ENCODE measurements around the gene NCS1. TPM values are rescaled to one million over a fixed set of nuclear protein-coding genes. Genes with fewer than 3 reads are reported as not detected.

The NCS1 gene
- total and polyA plus RNA-seq, 2 of the 8 experiments (the other 6 are each of a cell fraction or from before 2014, with no cell fraction given): 34.7 to 47.6 TPM

DNA sequence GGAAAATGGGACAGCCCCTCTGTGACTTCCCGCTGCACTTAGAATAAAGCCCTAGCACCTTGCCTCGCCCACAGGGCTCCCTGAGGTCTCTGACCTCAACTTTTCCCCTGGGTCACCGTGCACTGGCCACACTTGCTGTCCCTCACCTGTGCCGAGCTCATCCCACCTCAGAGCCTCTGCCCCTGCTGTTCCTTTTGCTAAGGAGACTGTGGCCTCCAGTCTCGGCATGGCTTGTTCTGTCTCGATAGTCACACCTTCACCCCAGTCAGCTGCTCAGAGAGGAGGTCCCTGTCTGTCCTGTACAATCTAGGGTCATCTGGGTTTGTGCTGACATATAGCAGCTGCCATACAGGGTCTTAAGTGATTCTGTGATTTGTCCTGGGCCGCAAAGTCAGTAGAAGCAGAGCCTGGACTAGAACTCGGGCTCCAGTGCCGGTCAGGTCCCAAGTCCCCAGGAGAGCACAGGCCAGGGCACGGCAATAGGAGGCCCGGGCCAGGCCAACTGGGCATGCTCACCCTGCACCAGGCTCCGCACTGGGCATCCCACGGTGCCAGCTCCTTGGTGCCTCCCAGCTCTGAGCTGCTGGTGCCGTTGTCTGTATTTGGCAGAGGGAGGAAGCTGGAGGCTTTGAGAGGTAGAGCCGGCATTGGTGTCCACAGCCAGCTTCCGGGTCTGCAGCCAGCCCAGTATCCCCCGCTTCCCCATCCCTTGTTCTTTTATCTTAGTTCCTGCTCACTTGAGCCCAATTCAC lies 35.2 kb downstream of the NCS1 start:
- H3K23ac ChIP-seq (ENCODE audit: insufficient read length): no peak overlapping the region
- H2AFZ ChIP-seq (ENCODE audit: low read length): no peak overlapping the region
- H3K79me2 ChIP-seq (ENCODE audit: control insufficient read depth in 1 of 2, insufficient read depth in 2 of 2, low read length in 2 of 2): no peaks in the 10 kb centered on the region
- DNase-seq (ENCODE audit: low read depth in 1 of 2, low spot score in 2 of 2) (peak in 1 of 2 experiments; percentile 44), FAIRE-seq (no peak)
- ChIA-PET CTCF (ENCODE audit: partially characterized antibody) (interaction anchor here (1.0 to 2.2 kb wide), 6 partner anchors 12 to 119 kb away, joined by 3 to 7 read pairs (median 4); no protein-coding TSS in a partner anchor), POLR2A (ENCODE audit: partially characterized antibody) (interaction anchor here (0.6 to 1.2 kb wide), 7 partner anchors 11 to 1165 kb away, joined by 3 to 6 read pairs (median 3); no protein-coding TSS in a partner anchor)
- H3K23me2 ChIP-seq (ENCODE audit: low read depth, low read length): no peaks in the 10 kb centered on the region
- H3K27ac ChIP-seq (ENCODE audit: low read depth, low read length): no peak overlapping the region
- no peak overlapping the region for H3K4me3 ChIP-seq (ENCODE audit: extremely low read depth in 1 of 4, insufficient read depth in 2 of 4, low read depth in 3 of 4, low read length in 4 of 4)
- H3K4me2 ChIP-seq (ENCODE audit: insufficient read depth in 1 of 2, low read depth in 2 of 2, low read length in 2 of 2): no peak overlapping the region
- no peak overlapping the region for H3K18ac ChIP-seq (ENCODE audit: extremely low read depth, low read length)
- no peak overlapping the region for H2BK15ac ChIP-seq (ENCODE audit: low read length)
- H3K9me3 ChIP-seq (ENCODE audit: insufficient read depth in 2 of 2, low read depth in 1 of 2, low read length in 1 of 2): no peaks in the 10 kb centered on the region
- no peaks in the 10 kb centered on the region for H3K27me3 ChIP-seq (replicated peaks in 1 of 4; ENCODE audit: control insufficient read depth in 3 of 4, extremely low read depth in 1 of 4, insufficient read depth in 3 of 4, low read length in 3 of 4)
- no peak overlapping the region for H2BK20ac ChIP-seq (ENCODE audit: low read length)
- H3K36me3 ChIP-seq (ENCODE audit: control insufficient read depth in 2 of 4, insufficient read depth in 4 of 4, low read length in 3 of 4): no peaks in the 10 kb centered on the region
- peaks cover 0 to 6% (median under 1%) of the 10 kb centered on the region in 4 experiments; a peak in 4 of 7 replicates for H3K4me1 ChIP-seq (replicated peaks in 1 of 4; ENCODE audit: control insufficient read depth in 3 of 4, insufficient read depth in 4 of 4, low read length in 3 of 4)
- H2BK12ac ChIP-seq (ENCODE audit: low read depth, low read length): 0 out of 2 replicates have a peak overlapping the region, but pooled peaks have one; percentile 17
- 88% methylated on average over 17 of the region's 17 CpGs; no CpG with 5 or more reads in 1 of the 2 experiments for WGBS, 2 experiments (ENCODE audit: extremely low coverage in 1 of 2, insufficient coverage in 1 of 2, insufficient read length in 1 of 2, insufficient replicate concordance in 2 of 2, low coverage in 1 of 2, low lambda C conversion rate in 2 of 2, missing lambda C conversion rate in 1 of 2)
- H3K56ac ChIP-seq (replicated peaks; ENCODE audit: insufficient read length, low read depth, low read length): no peak overlapping the region
- no peaks in the 10 kb centered on the region for H4K20me1 ChIP-seq (replicated peaks in 1 of 2; ENCODE audit: control insufficient read depth in 1 of 2, insufficient read depth in 2 of 2, low read length in 2 of 2)
- no peak overlapping the region for H2BK120ac ChIP-seq (replicated peaks; ENCODE audit: low read depth, low read length)
- H4K5ac ChIP-seq (ENCODE audit: insufficient read length, low read depth, low read length): no peak overlapping the region
- H2AK5ac ChIP-seq (ENCODE audit: low read depth, low read length): no peak overlapping the region
- H3K9ac ChIP-seq (replicated peaks in 1 of 4; ENCODE audit: extremely low read depth in 1 of 4, low read depth in 3 of 4, low read length in 3 of 4): no peak overlapping the region
- H3K14ac ChIP-seq (ENCODE audit: insufficient read length): no peak overlapping the region
- H3K79me1 ChIP-seq (ENCODE audit: low read depth, low read length): peaks cover 4% of the 10 kb centered on the region; the same call in 1 of the 2 replicates
- H2BK5ac ChIP-seq (ENCODE audit: low read depth, low read length): peak overlapping the region; percentile 20; the same call in 1 of the 2 replicates
- no peak overlapping the region for H3K4ac ChIP-seq (replicated peaks; ENCODE audit: insufficient read length, low read depth, low read length)
- H4K8ac ChIP-seq (ENCODE audit: extremely low read depth, insufficient read depth, low read length): peak overlapping the region; percentile 71; the same call in 1 of the 2 replicates
- no peak overlapping the region for H4K91ac ChIP-seq (replicated peaks; ENCODE audit: insufficient read length, low read length)
- TF ChIP-seq, protein P1, sequence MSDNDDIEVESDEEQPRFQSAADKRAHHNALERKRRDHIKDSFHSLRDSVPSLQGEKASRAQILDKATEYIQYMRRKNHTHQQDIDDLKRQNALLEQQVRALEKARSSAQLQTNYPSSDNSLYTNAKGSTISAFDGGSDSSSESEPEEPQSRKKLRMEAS (IDR thresholded peaks at IDR 0.05): no peak
- no peak for TF ChIP-seq RBBP5 (IDR thresholded peaks at IDR 0.05; ENCODE audit: borderline replicate concordance, low read depth, low read length)
- no peak for TF ChIP-seq CHD2 (IDR thresholded peaks at IDR 0.05; ENCODE audit: low read length)
- no peak for TF ChIP-seq SUZ12 (IDR thresholded peaks at IDR 0.05; ENCODE audit: low read length)
- TF ChIP-seq, protein P2, sequence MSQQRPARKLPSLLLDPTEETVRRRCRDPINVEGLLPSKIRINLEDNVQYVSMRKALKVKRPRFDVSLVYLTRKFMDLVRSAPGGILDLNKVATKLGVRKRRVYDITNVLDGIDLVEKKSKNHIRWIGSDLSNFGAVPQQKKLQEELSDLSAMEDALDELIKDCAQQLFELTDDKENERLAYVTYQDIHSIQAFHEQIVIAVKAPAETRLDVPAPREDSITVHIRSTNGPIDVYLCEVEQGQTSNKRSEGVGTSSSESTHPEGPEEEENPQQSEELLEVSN (IDR thresholded peaks at IDR 0.05): no peak
- TF ChIP-seq GABPA (IDR thresholded peaks at IDR 0.05; ENCODE audit: borderline replicate concordance, insufficient read depth, low read length): no peak
- TF ChIP-seq, protein P3, sequence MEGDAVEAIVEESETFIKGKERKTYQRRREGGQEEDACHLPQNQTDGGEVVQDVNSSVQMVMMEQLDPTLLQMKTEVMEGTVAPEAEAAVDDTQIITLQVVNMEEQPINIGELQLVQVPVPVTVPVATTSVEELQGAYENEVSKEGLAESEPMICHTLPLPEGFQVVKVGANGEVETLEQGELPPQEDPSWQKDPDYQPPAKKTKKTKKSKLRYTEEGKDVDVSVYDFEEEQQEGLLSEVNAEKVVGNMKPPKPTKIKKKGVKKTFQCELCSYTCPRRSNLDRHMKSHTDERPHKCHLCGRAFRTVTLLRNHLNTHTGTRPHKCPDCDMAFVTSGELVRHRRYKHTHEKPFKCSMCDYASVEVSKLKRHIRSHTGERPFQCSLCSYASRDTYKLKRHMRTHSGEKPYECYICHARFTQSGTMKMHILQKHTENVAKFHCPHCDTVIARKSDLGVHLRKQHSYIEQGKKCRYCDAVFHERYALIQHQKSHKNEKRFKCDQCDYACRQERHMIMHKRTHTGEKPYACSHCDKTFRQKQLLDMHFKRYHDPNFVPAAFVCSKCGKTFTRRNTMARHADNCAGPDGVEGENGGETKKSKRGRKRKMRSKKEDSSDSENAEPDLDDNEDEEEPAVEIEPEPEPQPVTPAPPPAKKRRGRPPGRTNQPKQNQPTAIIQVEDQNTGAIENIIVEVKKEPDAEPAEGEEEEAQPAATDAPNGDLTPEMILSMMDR (IDR thresholded peaks at IDR 0.05; ENCODE audit: control extremely low read depth in 1 of 3, insufficient read depth in 1 of 3, low read depth in 1 of 3, low read length in 3 of 3): no peak
- no peak for TF ChIP-seq HDAC6 (IDR thresholded peaks at IDR 0.05; ENCODE audit: low read depth, low read length)

Data from H1 (cell line).